Thoracic aorta (tissue), 2 donors: ENCODE results near the gene JAKMIP1. TPM values are rescaled to one million over a fixed set of nuclear protein-coding genes. Genes with fewer than 3 reads are reported as not detected.

ENCODE experiments used
- ATAC-seq: fragments of 150-250 bp; one replicate; pipeline ENCODE4 v1.8.0; 2017; ENCODE audit warnings: low read depth; ENCODE audit not compliant: insufficient number of reproducible peaks, low FRiP score
- DNase-seq: peaks from one replicate; pipeline ENCODE4 v3.0.0-alpha.2; 2020; ENCODE audit warnings: low spot score
- H3K27ac ChIP-seq, 2 donors: fragments of 200-600 bp; sonication (generic); 1 replicate in 1 of 2; 2 replicates in 1 of 2; pipeline ENCODE4 v1.5.1; 2016; ENCODE audit warnings: mild to moderate bottlenecking in 2 of 2, moderate library complexity in 2 of 2
- H3K27me3 ChIP-seq: fragments of 200-600 bp; sonication (generic); replicated peaks from 2 replicates; pipeline ENCODE4 v1.6.0; 2016; ENCODE audit warnings: mild to moderate bottlenecking; ENCODE audit not compliant: insufficient read depth
- H3K36me3 ChIP-seq: fragments of 200-600 bp; sonication (generic); one replicate; pipeline ENCODE4 v1.5.1; 2016
- H3K4me1 ChIP-seq, 2 donors: fragments of 200-600 bp; sonication (generic); 1 replicate in 1 of 2; 2 replicates in 1 of 2; pipeline versions ENCODE4 v1.5.1 to v1.6.0; 2016; ENCODE audit warnings: low read depth in 2 of 2, mild to moderate bottlenecking in 1 of 2; ENCODE audit not compliant: control insufficient read depth in 1 of 2
- H3K4me3 ChIP-seq: fragments of 200-600 bp; sonication (generic); 2 replicates; pipeline ENCODE4 v1.5.1; 2016; ENCODE audit warnings: mild to moderate bottlenecking
- H3K9me3 ChIP-seq: fragments of 200-600 bp; sonication (generic); 2 replicates; pipeline ENCODE4 v1.5.1; 2016
- total RNA-seq, 2 donors: library from RNA; depleted of rRNA; stranded (reverse); fragments of >200 nt; gene quantifications; one replicate each; pipeline versions ENCODE4 v1.1.0 to v1.2.3, GENCODE V29; 2016
- TF ChIP-seq, protein P1 (sequence below): fragments of 200-600 bp; sonication (generic); IDR thresholded peaks from one replicate; pipeline ENCODE4 v1.5.1; 2019; ENCODE audit warnings: antibody characterized with exemption

JAKMIP1 gene
- total RNA-seq, 2 donors from 2014 or later, result 0.28 to 0.81 TPM

DNA sequence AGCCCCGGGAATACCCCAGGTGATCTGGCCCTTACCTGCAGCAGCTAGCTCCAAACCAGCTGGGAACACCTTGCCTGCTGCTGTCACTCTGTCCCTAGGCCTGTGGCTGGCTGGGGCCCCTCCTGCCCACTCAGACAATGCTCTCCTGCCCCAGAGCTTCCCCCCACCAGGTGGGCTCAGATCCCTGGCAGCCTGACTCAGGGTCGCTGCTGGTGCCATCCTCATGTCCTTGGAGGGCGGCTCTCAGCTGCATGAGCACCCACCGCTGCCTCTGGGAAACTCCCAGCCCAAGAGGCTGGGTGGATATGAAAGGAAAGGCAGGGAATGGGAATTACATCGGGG is 197.9 kb downstream of the JAKMIP1 start:
- no peak overlapping the region for H3K27ac ChIP-seq
- ATAC-seq (no peak), DNase-seq (no peak)
- H3K9me3 ChIP-seq, result no peaks in the 10 kb centered on the region
- no peak overlapping the region for H3K4me3 ChIP-seq
- no peaks in the 10 kb centered on the region for H3K27me3 ChIP-seq
- H3K4me1 ChIP-seq, result no peaks in the 10 kb centered on the region
- TF ChIP-seq, protein P1, sequence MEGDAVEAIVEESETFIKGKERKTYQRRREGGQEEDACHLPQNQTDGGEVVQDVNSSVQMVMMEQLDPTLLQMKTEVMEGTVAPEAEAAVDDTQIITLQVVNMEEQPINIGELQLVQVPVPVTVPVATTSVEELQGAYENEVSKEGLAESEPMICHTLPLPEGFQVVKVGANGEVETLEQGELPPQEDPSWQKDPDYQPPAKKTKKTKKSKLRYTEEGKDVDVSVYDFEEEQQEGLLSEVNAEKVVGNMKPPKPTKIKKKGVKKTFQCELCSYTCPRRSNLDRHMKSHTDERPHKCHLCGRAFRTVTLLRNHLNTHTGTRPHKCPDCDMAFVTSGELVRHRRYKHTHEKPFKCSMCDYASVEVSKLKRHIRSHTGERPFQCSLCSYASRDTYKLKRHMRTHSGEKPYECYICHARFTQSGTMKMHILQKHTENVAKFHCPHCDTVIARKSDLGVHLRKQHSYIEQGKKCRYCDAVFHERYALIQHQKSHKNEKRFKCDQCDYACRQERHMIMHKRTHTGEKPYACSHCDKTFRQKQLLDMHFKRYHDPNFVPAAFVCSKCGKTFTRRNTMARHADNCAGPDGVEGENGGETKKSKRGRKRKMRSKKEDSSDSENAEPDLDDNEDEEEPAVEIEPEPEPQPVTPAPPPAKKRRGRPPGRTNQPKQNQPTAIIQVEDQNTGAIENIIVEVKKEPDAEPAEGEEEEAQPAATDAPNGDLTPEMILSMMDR, result no peak
- no peaks in the 10 kb centered on the region for H3K36me3 ChIP-seq

DNA sequence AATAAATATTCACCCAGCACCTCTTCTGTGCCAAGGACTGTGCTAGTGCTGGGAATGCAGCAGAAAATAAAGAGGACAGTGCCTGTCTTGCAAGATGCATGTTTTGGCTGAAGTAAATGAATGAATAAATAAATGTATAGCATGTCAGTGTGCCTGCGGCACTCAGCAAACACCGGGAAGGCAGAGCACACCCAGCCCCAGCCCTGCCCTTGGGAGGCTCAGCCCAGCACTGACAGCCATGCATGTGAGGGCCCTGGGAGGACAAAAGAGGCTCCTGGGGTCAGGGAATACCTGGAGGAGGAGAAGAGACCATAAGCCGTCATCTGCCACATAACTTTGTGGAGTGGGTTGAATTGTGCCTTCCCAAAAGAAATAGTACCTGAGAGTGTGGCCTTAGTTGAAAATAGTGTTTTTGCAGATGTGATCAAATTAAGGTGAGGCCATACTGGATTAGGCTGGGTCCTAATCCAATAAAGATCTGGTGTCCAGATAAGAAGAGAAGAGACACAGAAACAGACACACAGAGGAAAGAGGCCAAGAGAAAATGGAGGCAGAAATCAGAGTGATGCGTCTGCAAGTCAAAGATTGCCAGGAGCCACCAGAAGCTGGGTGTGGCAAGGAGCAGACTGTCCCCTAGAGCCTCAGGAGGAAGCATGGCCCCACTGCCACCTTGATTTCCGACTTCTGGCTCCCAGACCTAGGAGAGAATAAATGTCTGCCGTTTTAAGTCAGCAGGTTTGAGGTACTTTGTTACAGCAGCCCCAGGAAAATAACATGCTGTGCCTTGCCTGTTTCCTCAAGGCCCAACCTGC is 198.5 kb downstream of the JAKMIP1 start:
- Histone ChIP-seq H3K4me3 (no peak overlapping the region), H3K27ac (no peak overlapping the region), H3K4me1 (no peaks in the 10 kb centered on the region), H3K9me3 (no peaks in the 10 kb centered on the region), H3K27me3 (no peaks in the 10 kb centered on the region), H3K36me3 (no peaks in the 10 kb centered on the region)
- TF ChIP-seq, protein P1, result no peak
- DNase-seq (no peak), ATAC-seq (no peak)

DNA sequence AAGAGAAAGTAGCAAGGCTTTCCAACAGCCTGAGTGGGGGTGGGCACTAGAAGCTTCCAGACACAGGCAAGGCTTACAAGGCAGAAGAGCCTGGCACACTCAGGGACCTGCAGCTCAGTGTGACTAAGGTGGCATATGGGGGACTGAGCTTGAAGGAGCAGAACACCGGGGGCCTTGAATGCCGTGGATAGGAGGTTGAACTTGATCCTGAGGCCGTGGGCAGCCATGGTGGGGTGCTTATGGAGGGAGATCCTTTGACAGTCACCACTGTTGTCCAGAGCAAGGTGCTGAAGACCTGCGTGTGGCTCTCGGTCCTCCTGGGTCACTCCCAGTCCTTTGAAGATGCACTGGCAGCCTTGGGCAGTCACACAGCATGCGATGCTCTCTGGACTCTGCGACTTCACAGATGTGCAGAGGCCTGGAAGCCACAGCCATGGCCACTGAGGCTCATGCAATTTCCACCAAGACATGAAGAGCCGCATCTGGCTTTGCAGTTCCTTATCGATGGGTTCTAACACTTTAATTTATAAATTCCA is 200.5 kb downstream of the JAKMIP1 start:
- H3K27ac ChIP-seq, result no peak overlapping the region
- TF ChIP-seq, protein P1, result no peak
- no peaks in the 10 kb centered on the region for H3K36me3 ChIP-seq
- no peak overlapping the region for H3K4me3 ChIP-seq
- no peaks in the 10 kb centered on the region for H3K9me3 ChIP-seq
- H3K4me1 ChIP-seq, result no peaks in the 10 kb centered on the region
- ATAC-seq, result no peak
- no peak for DNase-seq
- no peaks in the 10 kb centered on the region for H3K27me3 ChIP-seq

DNA sequence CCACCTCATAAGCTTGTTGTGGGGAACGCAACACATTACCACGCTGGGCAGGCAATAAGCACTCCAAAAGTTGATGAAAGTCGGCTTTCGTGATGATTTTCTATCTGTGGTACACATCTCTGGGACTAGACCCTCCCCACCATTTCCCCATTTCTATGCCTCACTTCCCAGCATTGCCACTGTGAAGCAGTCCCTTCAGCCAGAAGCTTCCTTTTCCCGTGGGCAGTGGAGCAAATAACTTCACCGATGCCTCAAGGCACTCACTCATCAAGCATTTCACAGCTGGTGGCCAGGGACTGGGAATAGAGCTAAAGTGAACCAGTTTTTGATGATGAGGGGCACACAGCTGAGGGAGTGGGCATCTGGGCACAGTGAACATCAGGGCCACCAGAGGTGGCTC is 201.0 kb downstream of the JAKMIP1 start:
- DNase-seq, result no peak
- Histone ChIP-seq H3K9me3 (no peaks in the 10 kb centered on the region), H3K27ac (no peak overlapping the region)

DNA sequence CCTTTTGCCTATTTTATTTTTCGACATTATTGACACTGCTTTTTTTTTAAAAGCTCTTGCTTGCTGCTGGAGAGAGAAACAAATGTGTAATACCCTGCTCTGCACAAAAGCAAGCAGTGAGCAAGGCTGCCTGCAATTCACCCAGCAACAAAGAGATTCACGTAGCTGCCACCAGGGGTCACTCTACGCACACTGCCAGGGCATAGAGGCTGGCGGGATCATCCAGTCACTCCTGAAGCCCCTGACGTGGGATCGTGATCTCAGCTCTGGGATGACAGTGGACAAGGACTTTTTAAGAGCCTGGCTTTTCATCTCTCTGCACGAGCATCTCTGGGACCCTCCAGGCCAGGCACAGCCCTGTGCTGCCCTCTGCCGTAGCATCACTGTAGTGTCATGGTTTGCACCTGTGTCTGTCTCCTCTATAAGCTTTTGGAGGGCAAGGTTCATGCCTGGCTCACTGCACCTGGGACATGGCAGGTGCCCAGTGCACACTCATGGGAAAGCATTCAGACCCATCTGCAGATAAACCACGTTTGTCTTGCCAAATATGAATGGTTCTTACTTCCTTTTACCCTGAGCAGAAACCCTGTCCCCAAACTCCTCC is 201.9 kb downstream of the JAKMIP1 start:
- ATAC-seq (peak; percentile 76), DNase-seq (no peak)
- no peak overlapping the region for H3K27ac ChIP-seq
- no peak overlapping the region for H3K4me3 ChIP-seq
- no peaks in the 10 kb centered on the region for H3K4me1 ChIP-seq
- no peaks in the 10 kb centered on the region for H3K36me3 ChIP-seq
- H3K27me3 ChIP-seq, result no peaks in the 10 kb centered on the region
- TF ChIP-seq, protein P1, result peak; percentile 68
- no peaks in the 10 kb centered on the region for H3K9me3 ChIP-seq

More for the DNA sequence above, 201.0 kb downstream of the JAKMIP1 start:
- H3K27me3 ChIP-seq, result no peaks in the 10 kb centered on the region
- no peaks in the 10 kb centered on the region for H3K36me3 ChIP-seq
- TF ChIP-seq, protein P1, result no peak
- no peaks in the 10 kb centered on the region for H3K4me1 ChIP-seq
- no peak overlapping the region for H3K4me3 ChIP-seq
- no peak for ATAC-seq
